H9 (cell line): Measurements from ENCODE around the gene ASPRV1. TPM values are rescaled to one million over a fixed set of nuclear protein-coding genes. Genes with fewer than 3 reads are reported as not detected.

Experiments
- DNase-seq: peaks from one replicate; pipeline ENCODE4 v3.0.0-alpha.2; 2017
- H2AFZ ChIP-seq: one replicate; pipeline ENCODE4 v1.6.1; 2013; ENCODE audit warnings: mild to moderate bottlenecking, low read length, control low read depth, moderate library complexity
- H2AK5ac ChIP-seq: 2 replicates; pipeline ENCODE4 v1.6.1; 2013; ENCODE audit warnings: low read length, control low read depth, mixed read lengths; ENCODE audit not compliant: insufficient read length
- H2BK120ac ChIP-seq: one replicate; pipeline ENCODE4 v1.6.1; 2013; ENCODE audit warnings: low read depth, mild to moderate bottlenecking, low read length, control low read depth, inconsistent platforms; ENCODE audit not compliant: poor library complexity, severe bottlenecking
- H2BK12ac ChIP-seq: 2 replicates; pipeline ENCODE4 v1.6.1; 2013; ENCODE audit warnings: low read length, control low read depth, mixed read lengths, low read depth; ENCODE audit not compliant: insufficient read length
- H2BK15ac ChIP-seq: 2 replicates; pipeline ENCODE4 v1.6.1; 2013; ENCODE audit warnings: low read depth, low read length, control low read depth
- H2BK20ac ChIP-seq: one replicate; pipeline ENCODE4 v1.6.1; 2013; ENCODE audit warnings: low read depth, mild to moderate bottlenecking, low read length, control low read depth, inconsistent platforms; ENCODE audit not compliant: poor library complexity, severe bottlenecking
- H2BK5ac ChIP-seq: 2 replicates; pipeline ENCODE4 v1.6.1; 2013; ENCODE audit warnings: low read length, control low read depth, mixed read lengths; ENCODE audit not compliant: insufficient read length
- H3K14ac ChIP-seq: 2 replicates; pipeline ENCODE4 v1.6.1; 2013; ENCODE audit warnings: low read length, control low read depth; ENCODE audit not compliant: insufficient read depth
- H3K18ac ChIP-seq: 2 replicates; pipeline ENCODE4 v1.6.1; 2013; ENCODE audit warnings: low read depth, mild to moderate bottlenecking, mixed read lengths, low read length, control low read depth; ENCODE audit not compliant: insufficient read length
- H3K23ac ChIP-seq: 2 replicates; pipeline ENCODE4 v1.6.1; 2013; ENCODE audit warnings: low read length, control low read depth, mixed read lengths, low read depth; ENCODE audit not compliant: insufficient read length
- H3K23me2 ChIP-seq: 2 replicates; pipeline ENCODE4 v1.6.1; 2013; ENCODE audit warnings: low read depth, mild to moderate bottlenecking, mixed read lengths, low read length, control low read depth; ENCODE audit not compliant: insufficient read length, poor library complexity, severe bottlenecking
- H3K27ac ChIP-seq: 2 replicates; pipeline ENCODE4 v1.5.1; 2013; ENCODE audit warnings: low read length, control low read depth, mixed read lengths, low read depth; ENCODE audit not compliant: insufficient read length
- H3K27me3 ChIP-seq: 2 replicates; pipeline ENCODE4 v1.6.1; 2013; ENCODE audit warnings: low read length, control low read depth, inconsistent platforms; ENCODE audit not compliant: insufficient read depth
- H3K4ac ChIP-seq: 2 replicates; pipeline ENCODE4 v1.6.1; 2013; ENCODE audit warnings: low read depth, mild to moderate bottlenecking, control low read depth, inconsistent platforms, low read length, moderate library complexity
- H3K4me1 ChIP-seq: 2 replicates; pipeline ENCODE4 v1.6.1; 2013; ENCODE audit warnings: low read length, control low read depth, inconsistent platforms; ENCODE audit not compliant: insufficient read depth
- H3K4me2 ChIP-seq: 2 replicates; pipeline ENCODE4 v1.6.1; 2013; ENCODE audit warnings: low read length, control low read depth, mixed read lengths; ENCODE audit not compliant: insufficient read length, insufficient read depth
- H3K56ac ChIP-seq: 2 replicates; pipeline ENCODE4 v1.6.1; 2013; ENCODE audit warnings: low read depth, mild to moderate bottlenecking, mixed read lengths, low read length, control low read depth; ENCODE audit not compliant: insufficient read length
- H3K79me1 ChIP-seq: 2 replicates; pipeline ENCODE4 v1.6.1; 2013; ENCODE audit warnings: low read depth, mild to moderate bottlenecking, moderate library complexity, low read length, control low read depth, inconsistent platforms; ENCODE audit not compliant: insufficient read depth, poor library complexity, severe bottlenecking
- H3K79me2 ChIP-seq: 2 replicates; pipeline ENCODE4 v1.6.1; 2013; ENCODE audit warnings: low read length, control low read depth, inconsistent platforms; ENCODE audit not compliant: insufficient read depth
- H3K9ac ChIP-seq: 2 replicates; pipeline ENCODE4 v1.6.1; 2013; ENCODE audit warnings: low read length, control low read depth, mixed read lengths; ENCODE audit not compliant: insufficient read length; ENCODE audit errors: extremely low read depth
- H3K9me3 ChIP-seq: one replicate; pipeline ENCODE4 v1.6.1; 2013; ENCODE audit warnings: low read depth, low read length, inconsistent platforms; ENCODE audit not compliant: control insufficient read depth
- H3T11ph ChIP-seq: one replicate; pipeline ENCODE4 v1.6.1; 2013; ENCODE audit warnings: mild to moderate bottlenecking, low read length, control low read depth, inconsistent platforms
- H4K20me1 ChIP-seq: one replicate; pipeline ENCODE4 v1.6.1; 2013; ENCODE audit not compliant: control insufficient read depth, insufficient read length, insufficient read depth
- H4K5ac ChIP-seq: 2 replicates; pipeline ENCODE4 v1.6.1; 2013; ENCODE audit warnings: low read depth, mild to moderate bottlenecking, mixed read lengths, low read length, control low read depth; ENCODE audit not compliant: insufficient read length
- H4K8ac ChIP-seq: replicated peaks from 2 replicates; pipeline ENCODE4 v1.6.1; 2013; ENCODE audit warnings: low read length, control low read depth, mixed read lengths, low read depth; ENCODE audit not compliant: insufficient read length
- H4K91ac ChIP-seq: 2 replicates; pipeline ENCODE4 v1.6.1; 2013; ENCODE audit warnings: low read depth, mild to moderate bottlenecking, moderate library complexity, mixed read lengths, low read length, control low read depth; ENCODE audit not compliant: insufficient read length
- H3K27ac Mint-ChIP-seq, 3 experiments: 2 replicates in 2 of 3; 3 replicates in 1 of 3; pipeline ENCODE4 v1.8.0; 2020 to 2021; ENCODE audit warnings: mixed read lengths in 3 of 3, mild to moderate bottlenecking in 1 of 3, moderate library complexity in 1 of 3
- H3K27me3 Mint-ChIP-seq: 2 replicates; pipeline ENCODE4 v1.8.0; 2021; ENCODE audit warnings: low read depth, mild to moderate bottlenecking, moderate library complexity, mixed read lengths
- H3K36me3 Mint-ChIP-seq, 3 experiments: 2 replicates in 2 of 3; 3 replicates in 1 of 3; pipeline ENCODE4 v1.8.0; 2020 to 2021; ENCODE audit warnings: low read depth in 3 of 3, mixed read lengths in 3 of 3; ENCODE audit not compliant: insufficient read depth in 1 of 3
- H3K4me1 Mint-ChIP-seq, 2 experiments: 2 replicates each; pipeline ENCODE4 v1.8.0; 2020; ENCODE audit warnings: mixed read lengths in 2 of 2
- H3K4me3 Mint-ChIP-seq, 2 experiments: 2 replicates in 1 of 2; 3 replicates in 1 of 2; pipeline ENCODE4 v1.8.0; 2020 to 2021; ENCODE audit warnings: mild to moderate bottlenecking in 2 of 2, mixed read lengths in 2 of 2, moderate library complexity in 1 of 2
- H3K9me3 Mint-ChIP-seq, 2 experiments: 2 replicates in 1 of 2; 3 replicates in 1 of 2; pipeline ENCODE4 v1.8.0; 2020; ENCODE audit warnings: mild to moderate bottlenecking in 2 of 2, mixed read lengths in 2 of 2, moderate library complexity in 1 of 2
- CTCF ChIP-seq: fragments of 200-600 bp; sonication (generic); conservative IDR thresholded peaks from 3 replicates; pipeline ENCODE4 v1.8.0; 2021; ENCODE audit warnings: antibody characterized with exemption, mild to moderate bottlenecking
- WGBS: extraction: QIAGEN DNeasy Blood & Tissue Kit; methylation state at CpG from one replicate; pipeline ENCODE4 v1.1.7; 2013; ENCODE audit warnings: missing lambda C conversion rate, low lambda C conversion rate, mixed read lengths; ENCODE audit not compliant: insufficient read length; ENCODE audit errors: extremely low coverage; 5-methylcytosine and 5-hydroxymethylcytosine counted together
- total RNA-seq: library from RNA; stranded (reverse); gene quantifications from 2 replicates; pipeline ENCODE4 v1.2.1, GENCODE V29; 2021

The ASPRV1 gene
- total RNA-seq, 1 experiment from 2014 or later = 0.57 TPM

DNA sequence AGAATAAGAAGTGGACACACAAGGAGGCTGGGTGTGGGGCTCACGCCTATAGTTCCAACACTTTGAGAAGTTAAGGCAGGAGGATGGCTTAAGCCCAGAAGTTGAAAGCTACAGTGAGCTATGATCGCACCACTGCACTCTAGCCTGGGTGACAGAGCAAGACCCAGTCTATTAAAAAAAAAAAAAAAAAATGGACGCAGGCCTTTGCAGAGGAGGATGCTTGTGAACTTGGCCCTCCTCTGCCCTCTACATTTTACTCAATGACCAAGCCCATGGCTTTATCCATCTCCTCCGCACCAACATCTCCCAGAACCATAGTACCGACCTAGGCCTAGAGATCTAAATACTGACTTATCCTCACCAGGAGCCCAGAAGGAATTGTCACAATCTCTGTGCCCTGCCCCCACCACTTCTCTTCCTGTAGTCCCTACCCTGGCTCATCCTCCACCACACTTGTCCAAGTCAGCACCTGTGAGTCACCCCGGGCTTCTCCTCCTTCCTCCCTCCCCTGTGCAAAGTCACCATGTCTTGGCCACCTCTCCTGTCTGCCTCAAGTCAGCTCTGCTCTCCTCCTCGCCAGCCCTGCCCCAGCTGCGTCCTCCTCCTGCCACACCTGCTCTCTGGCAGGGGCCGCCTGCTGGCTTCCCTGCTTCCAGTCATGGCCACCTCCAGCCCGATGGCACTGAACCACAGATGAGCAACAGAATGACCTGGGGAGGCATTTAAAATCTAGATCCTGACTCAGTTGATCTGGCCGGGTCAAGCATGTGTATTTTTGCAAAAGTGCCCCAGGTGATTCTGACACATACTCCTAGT is 35.8 kb upstream of the ASPRV1 start:
- no peak for TF ChIP-seq CTCF

More for the DNA sequence above, 35.8 kb upstream of the ASPRV1 start:
- Histone ChIP-seq H3K56ac (no peak overlapping the region), H3K23ac (no peak overlapping the region), H3K79me1 (no peaks in the 10 kb centered on the region), H3K18ac (peak overlapping the region; percentile 31), H3K23me2 (no peaks in the 10 kb centered on the region), H2BK5ac (no peak overlapping the region), H3T11ph (no peak overlapping the region), H3K27ac (no peak overlapping the region), H4K91ac (no peak overlapping the region), H2BK20ac (no peak overlapping the region), H3K4me1 (peaks cover 4% of the 10 kb centered on the region; the same call in 1 of the 2 replicates), H4K5ac (no peak overlapping the region), H3K27me3 (no peaks in the 10 kb centered on the region), H3K79me2 (no peaks in the 10 kb centered on the region), H4K20me1 (no peaks in the 10 kb centered on the region), H3K9me3 (no peaks in the 10 kb centered on the region), H3K4ac (no peak overlapping the region), H3K9ac (no peak overlapping the region), H2BK12ac (no peak overlapping the region), H2AFZ (no peak overlapping the region), H2BK120ac (no peak overlapping the region), H2AK5ac (no peak overlapping the region), H4K8ac (no peak overlapping the region), H3K4me2 (no peak overlapping the region), H3K14ac (no peak overlapping the region; the same call in 1 of the 2 replicates), H2BK15ac (no peak overlapping the region)
- no CpG with 5 or more reads among the region's 11 CpGs for WGBS
- Mint-ChIP-seq H3K4me3 (no peak overlapping the region; a peak in 1 of 5 replicates), H3K9me3 (no peaks in the 10 kb centered on the region), H3K27me3 (no peaks in the 10 kb centered on the region), H3K4me1 (peaks cover 31 to 34% of the 10 kb centered on the region in 2 experiments), H3K36me3 (peaks cover 1 to 5% (median 4%) of the 10 kb centered on the region in 3 experiments; a peak in 4 of 7 replicates), H3K27ac (peak overlapping the region; percentile 5 to 53 (median 20); a peak in 3 of 7 replicates)
- peak; percentile 53 for DNase-seq
